ENCODE measurements around the gene SPECC1L. TPM values are rescaled to one million over a fixed set of nuclear protein-coding genes. Genes with fewer than 3 reads are reported as not detected.

Gene SPECC1L
- total and polyA plus RNA-seq, 2 of the 8 experiments (the other 6 are each of a cell fraction or from before 2014, with no cell fraction given), result 15.7 to 61.6 TPM

DNA sequence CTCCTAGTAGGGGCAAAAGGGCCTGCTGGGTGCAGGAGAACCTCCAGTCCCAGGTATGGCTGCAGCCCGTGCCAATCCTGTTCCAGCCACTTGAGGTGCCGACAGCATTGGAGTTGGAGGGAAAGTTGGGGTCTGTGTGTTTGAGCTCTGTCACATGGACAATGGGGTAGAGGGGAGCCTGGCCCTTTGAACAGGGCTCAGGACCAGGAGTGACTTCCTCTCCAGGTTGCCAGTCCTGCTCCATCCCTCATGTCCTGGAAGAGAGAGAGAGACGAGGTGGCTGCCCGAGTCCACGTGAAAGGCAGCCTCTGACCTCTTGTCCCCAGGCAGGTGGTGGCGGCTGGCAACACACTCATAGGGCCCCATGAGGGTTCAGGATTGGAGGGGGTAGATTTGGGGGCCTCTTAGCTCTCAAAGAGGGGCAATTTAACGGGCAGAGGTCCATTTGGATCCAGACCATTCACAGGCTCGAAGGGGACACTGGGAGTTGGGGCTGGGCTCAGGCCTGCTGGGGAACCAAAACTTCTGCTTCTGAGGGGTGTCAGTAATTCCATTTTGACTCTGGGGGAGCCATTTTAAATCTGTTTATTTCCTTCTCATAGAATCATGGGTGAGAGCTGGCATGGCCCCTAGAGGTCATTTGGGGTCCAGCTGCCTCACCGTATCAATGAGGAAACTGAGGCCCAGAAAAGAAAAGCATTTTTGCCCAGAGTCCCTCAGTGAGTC lies 160.8 kb downstream of the SPECC1L start (continued):
- TF ChIP-seq SIN3A (conservative IDR thresholded peaks at IDR 0.05 in 1 of 2, IDR thresholded peaks at IDR 0.05 in 1 of 2; ENCODE audit: low read depth in 1 of 2, low read length in 2 of 2), result no peak
- TF ChIP-seq, protein P1, sequence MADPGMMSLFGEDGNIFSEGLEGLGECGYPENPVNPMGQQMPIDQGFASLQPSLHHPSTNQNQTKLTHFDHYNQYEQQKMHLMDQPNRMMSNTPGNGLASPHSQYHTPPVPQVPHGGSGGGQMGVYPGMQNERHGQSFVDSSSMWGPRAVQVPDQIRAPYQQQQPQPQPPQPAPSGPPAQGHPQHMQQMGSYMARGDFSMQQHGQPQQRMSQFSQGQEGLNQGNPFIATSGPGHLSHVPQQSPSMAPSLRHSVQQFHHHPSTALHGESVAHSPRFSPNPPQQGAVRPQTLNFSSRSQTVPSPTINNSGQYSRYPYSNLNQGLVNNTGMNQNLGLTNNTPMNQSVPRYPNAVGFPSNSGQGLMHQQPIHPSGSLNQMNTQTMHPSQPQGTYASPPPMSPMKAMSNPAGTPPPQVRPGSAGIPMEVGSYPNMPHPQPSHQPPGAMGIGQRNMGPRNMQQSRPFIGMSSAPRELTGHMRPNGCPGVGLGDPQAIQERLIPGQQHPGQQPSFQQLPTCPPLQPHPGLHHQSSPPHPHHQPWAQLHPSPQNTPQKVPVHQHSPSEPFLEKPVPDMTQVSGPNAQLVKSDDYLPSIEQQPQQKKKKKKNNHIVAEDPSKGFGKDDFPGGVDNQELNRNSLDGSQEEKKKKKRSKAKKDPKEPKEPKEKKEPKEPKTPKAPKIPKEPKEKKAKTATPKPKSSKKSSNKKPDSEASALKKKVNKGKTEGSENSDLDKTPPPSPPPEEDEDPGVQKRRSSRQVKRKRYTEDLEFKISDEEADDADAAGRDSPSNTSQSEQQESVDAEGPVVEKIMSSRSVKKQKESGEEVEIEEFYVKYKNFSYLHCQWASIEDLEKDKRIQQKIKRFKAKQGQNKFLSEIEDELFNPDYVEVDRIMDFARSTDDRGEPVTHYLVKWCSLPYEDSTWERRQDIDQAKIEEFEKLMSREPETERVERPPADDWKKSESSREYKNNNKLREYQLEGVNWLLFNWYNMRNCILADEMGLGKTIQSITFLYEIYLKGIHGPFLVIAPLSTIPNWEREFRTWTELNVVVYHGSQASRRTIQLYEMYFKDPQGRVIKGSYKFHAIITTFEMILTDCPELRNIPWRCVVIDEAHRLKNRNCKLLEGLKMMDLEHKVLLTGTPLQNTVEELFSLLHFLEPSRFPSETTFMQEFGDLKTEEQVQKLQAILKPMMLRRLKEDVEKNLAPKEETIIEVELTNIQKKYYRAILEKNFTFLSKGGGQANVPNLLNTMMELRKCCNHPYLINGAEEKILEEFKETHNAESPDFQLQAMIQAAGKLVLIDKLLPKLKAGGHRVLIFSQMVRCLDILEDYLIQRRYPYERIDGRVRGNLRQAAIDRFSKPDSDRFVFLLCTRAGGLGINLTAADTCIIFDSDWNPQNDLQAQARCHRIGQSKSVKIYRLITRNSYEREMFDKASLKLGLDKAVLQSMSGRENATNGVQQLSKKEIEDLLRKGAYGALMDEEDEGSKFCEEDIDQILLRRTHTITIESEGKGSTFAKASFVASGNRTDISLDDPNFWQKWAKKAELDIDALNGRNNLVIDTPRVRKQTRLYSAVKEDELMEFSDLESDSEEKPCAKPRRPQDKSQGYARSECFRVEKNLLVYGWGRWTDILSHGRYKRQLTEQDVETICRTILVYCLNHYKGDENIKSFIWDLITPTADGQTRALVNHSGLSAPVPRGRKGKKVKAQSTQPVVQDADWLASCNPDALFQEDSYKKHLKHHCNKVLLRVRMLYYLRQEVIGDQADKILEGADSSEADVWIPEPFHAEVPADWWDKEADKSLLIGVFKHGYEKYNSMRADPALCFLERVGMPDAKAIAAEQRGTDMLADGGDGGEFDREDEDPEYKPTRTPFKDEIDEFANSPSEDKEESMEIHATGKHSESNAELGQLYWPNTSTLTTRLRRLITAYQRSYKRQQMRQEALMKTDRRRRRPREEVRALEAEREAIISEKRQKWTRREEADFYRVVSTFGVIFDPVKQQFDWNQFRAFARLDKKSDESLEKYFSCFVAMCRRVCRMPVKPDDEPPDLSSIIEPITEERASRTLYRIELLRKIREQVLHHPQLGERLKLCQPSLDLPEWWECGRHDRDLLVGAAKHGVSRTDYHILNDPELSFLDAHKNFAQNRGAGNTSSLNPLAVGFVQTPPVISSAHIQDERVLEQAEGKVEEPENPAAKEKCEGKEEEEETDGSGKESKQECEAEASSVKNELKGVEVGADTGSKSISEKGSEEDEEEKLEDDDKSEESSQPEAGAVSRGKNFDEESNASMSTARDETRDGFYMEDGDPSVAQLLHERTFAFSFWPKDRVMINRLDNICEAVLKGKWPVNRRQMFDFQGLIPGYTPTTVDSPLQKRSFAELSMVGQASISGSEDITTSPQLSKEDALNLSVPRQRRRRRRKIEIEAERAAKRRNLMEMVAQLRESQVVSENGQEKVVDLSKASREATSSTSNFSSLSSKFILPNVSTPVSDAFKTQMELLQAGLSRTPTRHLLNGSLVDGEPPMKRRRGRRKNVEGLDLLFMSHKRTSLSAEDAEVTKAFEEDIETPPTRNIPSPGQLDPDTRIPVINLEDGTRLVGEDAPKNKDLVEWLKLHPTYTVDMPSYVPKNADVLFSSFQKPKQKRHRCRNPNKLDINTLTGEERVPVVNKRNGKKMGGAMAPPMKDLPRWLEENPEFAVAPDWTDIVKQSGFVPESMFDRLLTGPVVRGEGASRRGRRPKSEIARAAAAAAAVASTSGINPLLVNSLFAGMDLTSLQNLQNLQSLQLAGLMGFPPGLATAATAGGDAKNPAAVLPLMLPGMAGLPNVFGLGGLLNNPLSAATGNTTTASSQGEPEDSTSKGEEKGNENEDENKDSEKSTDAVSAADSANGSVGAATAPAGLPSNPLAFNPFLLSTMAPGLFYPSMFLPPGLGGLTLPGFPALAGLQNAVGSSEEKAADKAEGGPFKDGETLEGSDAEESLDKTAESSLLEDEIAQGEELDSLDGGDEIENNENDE (IDR thresholded peaks at IDR 0.05; ENCODE audit: insufficient replicate concordance, low read length), result no peak
- no peak for TF ChIP-seq POU5F1 (IDR thresholded peaks at IDR 0.05; ENCODE audit: low read depth, low read length)
- no peak for TF ChIP-seq SUZ12 (IDR thresholded peaks at IDR 0.05; ENCODE audit: low read length)
